ENCODE data around the gene HJURP.

Gene HJURP

DNA sequence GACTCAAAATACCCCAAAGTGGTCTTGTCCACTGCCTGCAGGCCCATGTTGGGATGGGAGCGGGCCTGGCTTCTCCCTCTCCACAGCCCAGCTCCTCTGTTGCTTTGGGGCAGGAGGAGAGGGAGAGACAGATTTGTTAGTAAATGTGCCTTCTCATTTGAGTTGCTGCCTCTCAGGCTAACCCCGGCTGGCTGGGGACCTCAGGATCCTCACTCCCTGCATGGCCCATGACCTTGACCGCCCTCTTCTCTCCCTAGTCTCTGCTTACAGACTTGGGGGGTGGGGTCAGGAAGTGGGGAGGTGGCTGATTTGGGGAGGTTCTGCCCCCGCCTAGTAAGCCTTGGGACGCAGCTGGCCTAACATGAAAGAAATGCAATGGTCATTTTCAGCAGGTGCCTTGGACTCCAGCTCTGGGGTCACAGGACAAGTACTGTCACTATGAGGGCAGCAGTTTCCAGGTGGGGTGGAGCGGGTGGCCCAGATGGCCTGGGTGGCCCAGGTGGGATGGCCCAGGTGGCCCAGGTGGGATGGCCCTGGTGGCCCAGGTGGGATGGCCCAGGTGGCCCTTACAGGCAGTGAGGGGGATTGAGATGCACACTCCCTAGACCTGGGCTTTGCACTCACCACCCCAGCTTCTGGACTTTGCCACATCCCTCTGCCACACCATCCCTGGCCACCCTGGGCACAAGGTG lies 24.1 kb downstream of the HJURP start:
- Histone ChIP-seq H3K4me3 (ENCODE audit: severe bottlenecking) (no peak overlapping the region), H3K27ac (ENCODE audit: poor library complexity, severe bottlenecking) (no peak overlapping the region), H3K36me3 (ENCODE audit: low read depth) (peaks cover 10% of the 10 kb centered on the region), H3K27me3 (ENCODE audit: insufficient read depth, poor library complexity, severe bottlenecking) (no peaks in the 10 kb centered on the region), H3K4me1 (ENCODE audit: insufficient read depth, poor library complexity, severe bottlenecking) (no peaks in the 10 kb centered on the region), H3K9me3 (ENCODE audit: severe bottlenecking) (no peaks in the 10 kb centered on the region)
- ATAC-seq (ENCODE audit: low read depth) (no peak), DNase-seq (ENCODE audit: low spot score) (no peak)
- no peak for TF ChIP-seq CTCF (IDR thresholded peaks at IDR 0.05; ENCODE audit: poor library complexity, severe bottlenecking)

DNA sequence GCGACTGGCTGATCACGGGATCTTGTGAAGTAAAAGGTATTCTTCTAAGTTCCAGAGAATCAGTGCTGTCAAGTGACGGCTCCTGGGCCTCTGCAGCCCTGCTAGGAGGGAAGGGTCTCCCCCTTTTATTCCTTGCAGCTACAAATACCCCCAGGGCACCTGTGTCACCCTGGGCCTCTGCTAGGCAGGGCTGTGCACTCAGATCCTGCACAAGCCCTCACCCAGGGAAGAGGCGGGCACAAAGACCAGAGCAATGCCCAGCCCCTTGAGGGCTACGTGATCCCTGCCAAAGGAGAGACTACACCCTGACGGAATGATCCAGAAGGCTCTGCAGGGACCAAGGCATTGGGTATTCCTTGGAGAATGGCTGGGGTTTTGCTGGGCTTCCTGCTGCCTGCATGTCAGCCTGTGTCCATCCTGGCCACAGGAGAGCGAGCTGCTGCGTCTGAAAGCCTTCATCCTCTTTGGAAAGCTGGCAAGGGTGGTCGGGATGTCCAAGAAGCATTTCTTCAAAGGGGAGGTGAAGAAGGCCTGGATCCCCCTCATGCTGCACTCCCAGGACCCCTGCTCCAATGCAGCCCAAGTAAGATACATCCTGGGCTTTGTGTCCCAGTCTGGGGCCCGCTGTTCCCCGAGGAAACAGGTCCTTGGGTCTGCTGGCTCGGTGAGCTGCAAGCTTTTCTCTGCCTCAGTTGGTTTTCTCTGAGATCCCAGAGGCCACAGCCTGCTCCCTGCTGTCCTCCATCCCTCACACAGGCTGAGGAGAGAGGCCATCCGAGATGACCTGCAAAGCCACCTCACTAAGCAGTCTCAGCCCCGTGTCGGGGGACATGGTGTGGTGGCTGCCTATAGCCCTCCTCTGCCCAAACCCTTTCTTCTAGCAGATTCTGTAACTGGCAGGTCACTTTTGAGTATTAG lies 24.9 kb downstream of the HJURP start:
- H3K27me3 ChIP-seq (ENCODE audit: insufficient read depth, poor library complexity, severe bottlenecking) = no peaks in the 10 kb centered on the region
- TF ChIP-seq CTCF (IDR thresholded peaks at IDR 0.05; ENCODE audit: poor library complexity, severe bottlenecking) = no peak

GRCh38 chr2:233828546-233829192 lies 25.7 kb downstream of the HJURP start:
- Histone ChIP-seq H3K9me3 (ENCODE audit: severe bottlenecking) (no peaks in the 10 kb centered on the region), H3K36me3 (ENCODE audit: low read depth) (no peaks in the 10 kb centered on the region), H3K27ac (ENCODE audit: poor library complexity, severe bottlenecking) (no peak overlapping the region), H3K4me3 (ENCODE audit: severe bottlenecking) (no peak overlapping the region), H3K4me1 (ENCODE audit: insufficient read depth, poor library complexity, severe bottlenecking) (no peaks in the 10 kb centered on the region), H3K27me3 (ENCODE audit: insufficient read depth, poor library complexity, severe bottlenecking) (no peaks in the 10 kb centered on the region)
- DNase-seq (ENCODE audit: low spot score) (peak; percentile 38), ATAC-seq (ENCODE audit: low read depth) (no peak)
- TF ChIP-seq CTCF (IDR thresholded peaks at IDR 0.05; ENCODE audit: poor library complexity, severe bottlenecking) = no peak

More for the DNA sequence above, 24.9 kb downstream of the HJURP start:
- ATAC-seq (ENCODE audit: low read depth) (no peak), DNase-seq (ENCODE audit: low spot score) (peak; percentile 30)
- Histone ChIP-seq H3K36me3 (ENCODE audit: low read depth) (peaks cover 2% of the 10 kb centered on the region; the same call in 1 of the 2 replicates), H3K9me3 (ENCODE audit: severe bottlenecking) (no peaks in the 10 kb centered on the region), H3K4me3 (ENCODE audit: severe bottlenecking) (no peak overlapping the region), H3K4me1 (ENCODE audit: insufficient read depth, poor library complexity, severe bottlenecking) (no peaks in the 10 kb centered on the region), H3K27ac (ENCODE audit: poor library complexity, severe bottlenecking) (no peak overlapping the region)

- no peak for TF ChIP-seq CTCF (IDR thresholded peaks at IDR 0.05; ENCODE audit: poor library complexity, severe bottlenecking)
- no peak overlapping the region for H3K4me3 ChIP-seq (ENCODE audit: severe bottlenecking)
- no peak for DNase-seq (ENCODE audit: low spot score)
- no peaks in the 10 kb centered on the region for H3K4me1 ChIP-seq (ENCODE audit: insufficient read depth, poor library complexity, severe bottlenecking)
- no peaks in the 10 kb centered on the region for H3K27me3 ChIP-seq (ENCODE audit: insufficient read depth, poor library complexity, severe bottlenecking)
- H3K9me3 ChIP-seq (ENCODE audit: severe bottlenecking) = no peaks in the 10 kb centered on the region
- no peak for ATAC-seq (ENCODE audit: low read depth)
- H3K27ac ChIP-seq (ENCODE audit: poor library complexity, severe bottlenecking) = no peak overlapping the region
- no peaks in the 10 kb centered on the region for H3K36me3 ChIP-seq (ENCODE audit: low read depth)
These were observed 30.0 kb downstream of the HJURP start for GRCh38 chr2:233824373-233824772.
